Measurements from ENCODE around the gene TENT4A.

GRCh38 chr5:6682239-6682638 is 31.0 kb upstream of the TENT4A start:
- TF ChIP-seq POLR2AphosphoS5 (IDR thresholded peaks at IDR 0.05; ENCODE audit: borderline replicate concordance, low read depth, low read length): no peak
- no peak for TF ChIP-seq EZH2 (IDR thresholded peaks at IDR 0.05)

Data from SK-N-MC (cell line).